ENCODE data around the gene CXXC5.
"Not testable (repeated sequence)": the region's sequence is repeated elsewhere in the genome, so short reads cannot be mapped to it uniquely, and the experiment has no call there.

Gene CXXC5

DNA sequence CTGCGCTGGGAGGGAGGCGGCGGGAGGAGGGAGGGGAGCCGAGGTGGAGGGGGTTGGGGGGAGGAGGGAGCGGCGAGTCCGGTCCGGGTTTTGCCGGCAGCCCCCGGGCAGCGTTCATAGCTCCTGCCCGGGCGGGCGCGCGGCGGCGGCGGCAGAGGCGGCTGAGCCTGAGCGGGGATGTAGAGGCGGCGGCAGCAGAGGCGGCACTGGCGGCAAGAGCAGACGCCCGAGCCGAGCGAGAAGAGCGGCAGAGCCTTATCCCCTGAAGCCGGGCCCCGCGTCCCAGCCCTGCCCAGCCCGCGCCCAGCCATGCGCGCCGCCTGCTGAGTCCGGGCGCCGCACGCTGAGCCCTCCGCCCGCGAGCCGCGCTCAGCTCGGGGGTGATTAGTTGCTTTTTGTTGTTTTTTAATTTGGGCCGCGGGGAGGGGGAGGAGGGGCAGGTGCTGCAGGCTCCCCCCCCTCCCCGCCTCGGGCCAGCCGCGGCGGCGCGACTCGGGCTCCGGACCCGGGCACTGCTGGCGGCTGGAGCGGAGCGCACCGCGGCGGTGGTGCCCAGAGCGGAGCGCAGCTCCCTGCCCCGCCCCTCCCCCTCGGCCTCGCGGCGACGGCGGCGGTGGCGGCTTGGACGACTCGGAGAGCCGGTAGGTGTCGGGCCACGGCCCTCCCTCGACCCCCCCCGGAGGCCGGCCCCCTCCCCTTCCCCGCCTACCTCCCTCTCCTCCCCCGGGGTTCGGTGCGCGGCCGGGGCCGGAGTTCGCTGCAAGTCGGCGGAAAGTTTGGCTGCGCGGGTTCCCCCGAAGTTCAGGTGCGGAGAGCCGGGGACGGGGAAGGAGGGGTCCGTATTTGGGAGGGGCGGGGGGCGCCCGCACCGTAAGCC is at the start of gene CXXC5:
CXXC5 (plus strand) TSS at position 145 of the 877 bp plus-strand sequence. CDS start 32,175 bp downstream, outside the sequence.
- in situ Hi-C loops (cut with MboI; ENCODE audit: low sequenced_read_pairs) = loop anchor here (25.0 kb wide), 1 partner anchor 114 kb away; no protein-coding TSS in a partner anchor

DNA sequence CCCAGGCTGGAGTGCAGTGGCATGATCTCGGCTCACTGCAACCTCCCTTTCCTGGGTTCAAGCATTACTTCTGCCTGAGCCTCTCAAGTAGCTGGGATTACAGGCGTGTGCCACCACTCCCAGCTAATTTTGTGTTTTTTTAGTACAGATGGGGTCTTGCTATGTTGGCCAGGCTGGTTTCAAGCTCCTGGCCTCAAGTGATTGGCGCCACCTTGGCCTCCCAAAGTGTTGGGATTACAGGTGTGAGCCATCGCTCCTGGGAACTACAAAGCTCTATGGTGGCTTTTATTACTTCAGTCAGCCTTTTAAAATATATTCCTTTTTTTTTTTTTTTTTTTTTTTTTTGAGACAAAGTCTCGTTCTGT is 49.6 kb upstream of the CXXC5 start:
- in situ Hi-C loops (cut with MboI; ENCODE audit: low sequenced_read_pairs) = not testable (repeated sequence)

DNA sequence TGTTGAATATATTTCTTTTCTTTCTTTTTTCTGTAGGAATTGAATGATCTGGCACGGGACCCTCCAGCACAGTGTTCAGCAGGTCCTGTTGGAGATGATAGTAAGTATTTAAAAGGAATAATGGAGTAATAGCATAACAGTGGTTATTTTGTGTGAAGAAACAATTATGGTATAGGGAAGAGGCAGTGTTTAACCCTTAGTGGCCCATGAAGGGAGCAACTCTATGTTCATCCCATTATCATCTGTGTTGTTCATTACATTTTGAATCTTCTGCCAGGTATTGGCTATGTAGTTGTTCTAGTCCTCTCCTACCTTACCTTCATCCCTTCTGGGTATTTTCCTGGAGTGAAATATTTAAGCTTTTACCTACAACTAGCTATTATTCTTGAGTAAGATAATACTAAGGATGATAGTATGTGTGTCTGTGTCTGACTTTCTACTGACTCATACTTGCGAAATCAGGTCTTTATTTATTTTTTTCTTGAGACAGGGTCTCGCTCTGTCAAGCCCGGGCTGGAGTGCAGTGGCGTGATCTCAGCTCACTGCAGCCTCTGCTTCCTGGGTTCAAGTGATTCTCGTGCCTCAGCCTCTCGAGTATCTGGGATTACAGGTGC is 47.7 kb upstream of the CXXC5 start:
- in situ Hi-C loops (cut with MboI; ENCODE audit: low sequenced_read_pairs) = no loop called here

DNA sequence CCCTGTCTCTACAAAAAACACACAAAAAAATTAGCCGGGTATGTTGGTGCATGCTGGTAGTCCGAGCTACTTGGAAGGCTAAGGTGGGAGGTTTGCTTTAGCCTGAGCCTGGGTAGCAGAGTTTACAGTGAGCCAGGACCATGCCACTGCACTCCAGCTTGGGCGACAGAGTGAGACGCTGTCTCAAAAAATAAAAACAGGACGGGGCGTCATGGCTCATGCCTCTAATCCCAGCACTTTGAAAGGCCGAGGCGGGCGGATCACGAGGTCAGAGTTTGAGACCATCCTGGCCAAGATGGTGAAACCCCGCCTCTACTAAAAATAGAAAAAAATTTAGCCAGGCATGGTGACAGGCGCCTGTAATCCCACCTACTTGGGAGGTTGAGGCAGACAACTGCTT is 46.7 kb upstream of the CXXC5 start:
- in situ Hi-C loops (cut with MboI; ENCODE audit: low sequenced_read_pairs) = no loop called here

DNA sequence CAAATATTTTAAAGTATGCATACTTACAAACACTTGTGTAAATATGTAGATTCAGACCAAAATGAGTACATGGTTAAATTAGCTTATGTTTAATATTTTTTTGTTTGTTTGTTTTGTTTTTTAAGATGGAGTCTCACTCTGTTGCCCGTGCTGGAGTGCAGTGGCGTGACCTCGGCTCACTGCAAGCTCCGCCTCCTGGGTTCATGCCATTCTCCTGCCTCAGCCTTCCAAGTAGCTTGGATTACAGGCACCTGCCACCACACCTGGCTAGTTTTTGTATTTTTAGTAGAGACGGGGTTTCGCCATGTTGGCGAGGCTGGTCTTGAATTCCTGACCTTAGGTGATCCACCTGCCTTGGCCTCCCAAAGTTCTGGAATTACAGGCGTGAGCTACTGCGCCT is 46.2 kb upstream of the CXXC5 start:
- in situ Hi-C loops (cut with MboI; ENCODE audit: low sequenced_read_pairs) = not testable (repeated sequence)

DNA sequence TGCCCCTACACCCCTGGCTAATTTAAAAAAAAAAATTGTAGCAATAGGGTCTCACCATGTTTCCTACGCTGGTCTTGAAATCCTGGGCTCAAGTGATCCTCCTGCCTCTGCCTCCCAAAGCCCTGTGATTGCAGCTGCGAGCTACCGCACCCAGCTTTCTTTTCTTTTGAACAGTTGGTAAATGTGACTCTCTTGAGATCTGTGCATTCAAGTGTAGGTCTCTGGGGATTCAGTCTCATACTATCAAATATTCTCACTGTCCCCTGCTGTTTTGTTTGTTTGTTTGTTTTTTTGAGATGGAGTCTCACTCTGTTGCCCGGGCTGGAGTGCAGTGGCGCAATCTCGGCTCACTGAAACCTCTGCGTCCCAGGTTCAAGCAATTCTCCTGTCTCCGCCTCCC is 42.3 kb upstream of the CXXC5 start:
- in situ Hi-C loops (cut with MboI; ENCODE audit: low sequenced_read_pairs) = no loop called here

DNA sequence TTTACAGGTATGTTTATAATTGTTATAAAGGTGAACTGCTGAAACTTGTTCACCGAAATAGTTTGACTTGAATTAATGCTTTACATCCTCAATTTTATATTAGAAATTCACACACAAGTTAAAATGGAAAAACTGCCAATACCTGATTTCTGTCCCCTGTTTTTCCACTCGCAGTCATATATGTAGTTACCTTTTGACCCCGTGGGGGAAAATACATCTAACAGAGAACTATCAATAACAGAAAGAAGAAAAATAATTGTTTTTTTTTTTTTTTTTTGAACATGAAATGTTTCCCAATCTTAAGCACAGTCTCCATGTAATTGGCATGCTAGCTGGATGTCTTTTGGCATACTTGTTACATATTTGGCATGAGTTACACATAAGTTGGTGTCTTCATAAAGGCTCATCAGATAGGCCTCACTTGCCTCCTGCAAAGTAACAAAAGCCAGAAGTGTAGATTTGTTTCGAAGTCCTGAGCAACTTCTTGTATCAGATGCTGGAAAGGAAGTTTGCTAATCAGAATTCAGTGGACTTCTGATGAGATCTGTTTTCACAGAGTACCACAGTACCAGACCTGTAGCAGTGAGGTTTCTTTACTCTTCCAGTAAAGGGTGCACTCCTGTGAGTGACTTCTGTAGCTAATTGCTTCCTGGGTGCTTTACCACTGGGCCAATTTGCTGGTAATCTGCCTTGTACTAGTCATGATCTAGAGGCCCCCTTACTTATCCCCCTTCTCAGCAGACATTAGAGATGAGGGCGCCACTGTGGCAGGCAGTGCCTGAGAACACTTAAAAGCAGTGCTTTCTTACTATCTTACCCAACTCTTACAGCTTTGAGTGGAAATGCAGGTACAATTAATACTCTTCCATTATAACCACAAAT is 36.2 kb upstream of the CXXC5 start:
- in situ Hi-C loops (cut with MboI; ENCODE audit: low sequenced_read_pairs) = no loop called here

DNA sequence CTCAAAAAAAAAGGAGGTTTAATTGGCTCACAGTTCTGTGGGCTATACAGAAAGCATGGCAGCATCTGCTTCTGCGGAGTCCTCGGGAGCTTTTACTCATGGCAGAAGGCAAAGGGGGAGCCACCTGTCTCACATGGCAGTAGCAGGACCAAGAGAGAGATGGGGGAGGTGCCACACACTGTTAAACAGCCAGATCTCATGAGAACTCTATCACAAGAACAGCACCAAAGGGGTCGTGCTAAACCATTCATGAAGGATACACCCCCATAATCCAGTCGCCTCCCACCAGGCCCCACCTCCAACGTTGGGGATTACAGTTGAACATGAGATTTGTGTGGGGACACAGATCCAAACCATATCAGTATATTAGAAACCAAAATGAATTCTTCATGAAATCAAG is 28.3 kb upstream of the CXXC5 start:
- in situ Hi-C loops (cut with MboI; ENCODE audit: low sequenced_read_pairs) = no loop called here

DNA sequence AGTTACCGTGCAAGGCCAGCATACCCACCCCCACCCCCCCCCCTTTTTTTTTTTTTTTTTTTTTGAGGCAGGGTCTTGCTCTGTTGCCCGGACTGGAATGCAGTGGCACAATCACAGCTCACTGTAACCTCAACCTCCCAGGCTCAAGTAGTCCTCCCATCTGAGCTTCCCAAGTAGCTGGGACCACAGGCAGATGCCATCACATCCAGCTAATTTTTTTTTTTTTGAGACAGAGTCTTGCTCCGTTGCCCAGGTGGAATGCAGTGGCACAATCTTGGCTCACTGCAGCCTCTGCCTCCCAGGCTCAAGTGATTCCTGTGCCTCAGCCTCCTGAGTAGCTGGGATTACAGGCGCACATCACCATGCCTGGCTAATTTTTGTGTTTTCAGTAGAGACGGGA is 22.8 kb upstream of the CXXC5 start:
- in situ Hi-C loops (cut with MboI; ENCODE audit: low sequenced_read_pairs) = loop anchor here (25.0 kb wide), 1 partner anchor 137 kb away; no protein-coding TSS in a partner anchor

DNA sequence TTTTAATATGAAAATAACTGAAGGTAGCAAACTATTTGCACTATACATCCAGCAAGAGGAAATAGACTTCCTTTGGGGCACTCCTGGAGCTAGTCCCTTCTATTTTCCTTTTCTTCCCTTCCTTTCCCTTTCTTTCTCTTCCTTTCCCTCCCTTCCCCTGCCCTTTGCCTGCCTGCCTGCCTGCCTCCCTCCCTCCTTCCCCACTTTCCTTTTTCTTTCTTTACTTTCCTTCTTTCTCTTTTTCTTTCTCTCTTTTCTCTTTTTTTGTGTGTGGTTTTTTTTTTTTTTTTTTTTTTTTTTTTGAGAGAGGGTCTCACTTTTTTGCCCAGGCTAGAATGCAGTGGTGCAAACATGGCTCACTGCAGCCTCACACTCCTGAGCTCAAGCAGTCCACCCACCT is 17.3 kb upstream of the CXXC5 start:
- in situ Hi-C loops (cut with MboI; ENCODE audit: low sequenced_read_pairs) = loop anchor here (25.0 kb wide), 1 partner anchor 131 kb away; no protein-coding TSS in a partner anchor

DNA sequence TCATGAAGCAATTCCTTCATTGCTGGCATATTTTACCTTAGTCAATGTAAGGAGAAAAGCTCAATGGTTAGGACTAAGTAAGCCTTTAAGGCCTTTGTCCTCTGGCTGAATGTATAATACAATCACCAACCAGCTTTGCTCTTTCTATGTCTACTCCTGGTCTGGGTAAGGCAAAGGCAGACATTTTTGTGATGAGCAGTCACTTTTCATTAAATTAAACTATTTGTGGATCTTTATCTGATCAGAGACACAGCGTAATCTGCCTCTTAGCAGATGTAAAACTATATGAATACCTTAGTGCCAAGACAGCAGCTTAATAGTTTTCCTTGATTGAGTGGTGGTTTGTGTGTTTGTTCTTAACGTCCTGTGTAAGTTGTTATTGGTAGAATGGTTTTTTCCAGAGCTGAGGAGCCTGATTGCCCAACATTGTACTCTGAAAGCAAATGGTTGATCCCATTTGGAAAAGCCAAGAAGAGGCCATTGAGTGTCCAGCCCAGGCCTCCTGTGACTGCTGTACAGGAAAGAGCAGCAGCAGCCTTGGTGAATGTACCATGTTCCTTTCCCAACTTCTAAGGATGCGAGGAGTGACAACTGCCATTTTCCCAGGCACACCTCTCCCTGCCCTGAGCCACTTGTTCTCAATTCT is 16.5 kb upstream of the CXXC5 start:
- in situ Hi-C loops (cut with MboI; ENCODE audit: low sequenced_read_pairs) = loop anchor here (25.0 kb wide), 1 partner anchor 131 kb away; no protein-coding TSS in a partner anchor

DNA sequence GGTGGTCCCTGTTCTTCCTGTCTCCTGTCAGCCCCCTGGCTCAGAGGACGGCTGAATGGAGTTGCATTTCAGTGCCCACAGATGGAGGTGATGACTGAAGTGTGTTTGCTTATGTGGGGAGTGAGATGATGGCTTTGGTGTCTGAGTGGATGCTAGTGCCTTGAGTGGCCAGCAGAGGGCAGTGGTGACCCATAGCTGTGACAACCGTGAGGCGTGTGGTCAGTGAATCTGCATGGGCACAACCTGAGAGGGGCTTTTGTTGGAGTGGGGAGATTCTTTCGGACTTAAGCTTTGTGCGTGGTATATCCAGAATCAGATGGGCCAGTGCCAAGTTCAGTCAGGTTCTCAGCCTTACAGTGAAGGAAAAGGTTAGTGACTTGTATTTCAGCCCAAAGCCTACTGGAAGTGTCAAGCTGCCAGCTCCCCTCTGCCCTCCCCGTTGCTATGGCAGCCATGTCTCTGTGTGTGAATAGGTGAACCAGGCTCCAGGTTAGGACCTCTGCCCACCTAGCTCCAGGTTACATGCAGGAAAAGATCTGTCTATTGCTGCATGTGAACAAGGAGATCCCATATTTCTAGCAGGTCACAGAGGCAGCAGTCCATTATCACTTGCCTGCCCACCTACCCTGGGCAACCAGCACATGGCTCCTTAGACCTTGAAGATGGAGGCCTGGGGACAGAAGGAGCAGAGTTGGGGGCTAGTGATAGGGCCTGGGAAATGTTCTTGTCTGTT is 14.7 kb upstream of the CXXC5 start:
- in situ Hi-C loops (cut with MboI; ENCODE audit: low sequenced_read_pairs) = loop anchor here (25.0 kb wide), 1 partner anchor 129 kb away; no protein-coding TSS in a partner anchor

DNA sequence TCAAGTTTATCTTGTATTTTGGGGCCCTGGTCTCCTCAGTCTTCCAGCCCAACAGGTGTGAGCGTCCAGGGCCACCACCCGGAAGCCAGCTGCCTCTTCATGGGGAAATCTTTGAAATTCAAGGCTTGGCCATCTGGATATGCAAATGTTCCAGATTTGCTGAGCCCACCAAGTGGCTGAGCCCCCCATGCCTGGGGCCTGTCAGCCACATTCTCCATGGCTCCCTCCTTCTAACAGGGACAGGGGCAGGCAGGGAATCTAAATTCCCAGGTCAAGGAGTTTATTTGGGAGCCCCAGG is 14.2 kb upstream of the CXXC5 start:
- in situ Hi-C loops (cut with MboI; ENCODE audit: low sequenced_read_pairs) = loop anchor here (25.0 kb wide), 1 partner anchor 128 kb away; no protein-coding TSS in a partner anchor

DNA sequence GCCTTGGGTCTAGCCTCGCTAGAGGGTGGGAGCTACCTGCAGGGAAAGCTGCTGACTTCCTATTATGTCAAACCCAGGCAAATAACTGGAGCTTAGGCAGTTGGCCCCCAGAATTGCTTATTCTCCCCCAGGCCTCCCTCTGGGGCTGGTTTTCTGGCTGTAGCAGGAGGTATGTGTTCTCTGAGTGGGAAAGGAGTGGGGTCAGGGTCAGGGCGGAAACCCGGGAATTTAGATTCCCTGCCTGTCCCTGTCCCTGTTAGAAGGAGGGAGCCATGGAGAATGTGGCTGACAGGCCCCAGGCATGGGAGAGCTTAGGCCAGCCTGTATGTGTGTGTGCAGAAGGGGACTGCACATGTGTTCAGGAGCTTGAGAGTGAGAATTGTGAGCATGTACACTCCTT is 13.6 kb upstream of the CXXC5 start:
- in situ Hi-C loops (cut with MboI; ENCODE audit: low sequenced_read_pairs) = loop anchor here (25.0 kb wide), 1 partner anchor 128 kb away; no protein-coding TSS in a partner anchor

DNA sequence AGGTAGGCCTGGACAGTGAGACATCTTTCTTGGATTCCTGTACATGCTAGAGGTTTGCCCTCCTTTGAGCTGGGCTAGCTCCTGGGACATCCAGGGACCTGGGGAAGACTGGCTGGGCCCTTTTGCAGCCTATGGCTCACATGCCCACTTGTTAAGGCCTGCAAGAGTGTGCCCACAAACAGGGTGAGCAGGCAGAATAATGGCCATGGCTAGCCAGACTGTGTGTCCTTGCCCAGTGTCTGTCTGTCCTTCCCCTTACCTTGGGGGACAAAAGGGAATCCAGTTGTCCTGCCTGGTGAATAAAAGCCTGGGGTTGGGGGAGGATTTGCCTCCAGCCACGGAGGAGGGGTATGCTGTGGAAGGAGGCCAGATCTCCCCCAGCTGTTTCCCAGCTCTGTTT is 13.0 kb upstream of the CXXC5 start:
- in situ Hi-C loops (cut with MboI; ENCODE audit: low sequenced_read_pairs) = loop anchor here (25.0 kb wide), 1 partner anchor 127 kb away; no protein-coding TSS in a partner anchor

DNA sequence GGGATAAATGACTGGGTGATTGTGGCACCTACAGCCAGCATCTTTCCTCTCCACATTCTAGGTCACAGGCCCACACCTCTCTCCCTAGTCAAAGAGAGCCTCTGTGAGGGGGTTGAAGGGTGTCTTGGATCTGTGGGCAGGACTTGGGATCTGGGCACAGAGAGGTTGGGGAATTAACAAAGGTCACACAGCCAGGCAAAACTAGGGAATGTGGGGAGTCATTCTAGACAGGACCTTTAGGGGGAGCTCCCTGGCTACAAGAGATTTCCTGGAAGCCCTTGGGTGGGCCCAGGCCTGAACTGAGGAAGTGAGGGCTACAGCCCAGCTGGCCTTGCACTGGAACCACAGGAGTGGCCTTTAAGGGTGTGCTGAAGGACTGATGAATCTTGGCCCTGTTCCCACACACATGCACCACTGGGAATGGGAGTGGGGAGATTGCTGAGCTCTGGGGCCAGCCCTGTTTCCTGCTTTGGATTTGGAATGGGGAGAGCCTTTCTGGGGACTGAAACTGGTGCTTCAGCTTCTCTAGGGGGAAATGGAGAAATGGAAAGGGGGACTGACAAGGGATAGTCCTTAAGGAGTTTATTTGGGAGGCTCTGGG is 12.4 kb upstream of the CXXC5 start:
- in situ Hi-C loops (cut with MboI; ENCODE audit: low sequenced_read_pairs) = loop anchor here (25.0 kb wide), 1 partner anchor 127 kb away; no protein-coding TSS in a partner anchor

DNA sequence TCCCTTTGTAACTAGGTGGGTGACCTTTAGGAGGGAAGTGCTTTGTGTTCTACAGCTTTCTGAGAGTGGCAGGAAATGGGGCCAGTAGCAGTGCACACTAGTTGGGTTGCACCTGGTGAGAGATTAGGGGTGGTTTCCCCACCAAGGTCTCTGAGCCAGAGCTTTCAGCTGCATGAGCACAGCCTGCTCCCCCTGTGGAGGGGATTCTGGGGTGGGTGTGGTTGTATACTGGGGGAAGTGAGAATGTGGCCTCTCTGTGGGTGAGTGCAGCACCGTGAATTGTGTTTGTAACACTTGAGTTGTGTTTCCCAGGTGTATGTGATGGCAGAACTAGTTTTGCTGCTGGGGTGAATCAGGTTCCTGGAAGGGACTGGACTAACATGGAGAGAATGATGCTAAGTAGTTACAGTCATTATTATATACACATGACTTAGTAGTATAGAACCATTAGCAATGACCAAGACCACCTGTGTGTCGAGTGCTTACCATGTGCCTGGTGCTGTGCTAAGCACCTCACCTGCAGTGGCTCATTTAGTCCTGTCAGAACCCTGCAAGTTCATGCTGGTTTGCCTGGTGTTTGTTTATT is 11.8 kb upstream of the CXXC5 start:
- in situ Hi-C loops (cut with MboI; ENCODE audit: low sequenced_read_pairs) = loop anchor here (25.0 kb wide), 1 partner anchor 126 kb away; no protein-coding TSS in a partner anchor

DNA sequence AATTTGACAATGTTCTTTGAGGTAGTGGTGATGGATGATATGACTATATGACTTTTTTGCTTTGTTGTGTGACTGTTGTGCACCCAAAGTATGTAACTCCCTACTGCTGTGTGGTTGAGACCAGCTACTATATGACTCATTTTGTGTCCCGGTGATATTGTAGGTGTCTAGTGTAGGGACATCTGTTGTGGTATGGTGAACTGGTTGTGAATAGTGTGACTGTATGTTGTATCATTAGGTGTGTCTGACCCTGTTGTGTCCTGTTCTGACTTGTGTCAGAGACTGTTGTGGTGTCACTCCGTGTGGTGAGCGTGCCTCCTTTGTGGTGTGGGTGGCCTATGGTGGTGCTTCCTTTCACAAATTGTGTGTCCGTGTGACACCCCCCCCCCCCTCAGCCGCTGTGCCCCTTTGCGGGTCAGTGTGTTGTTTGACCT is 11.2 kb upstream of the CXXC5 start:
- in situ Hi-C loops (cut with MboI; ENCODE audit: low sequenced_read_pairs) = loop anchor here (25.0 kb wide), 1 partner anchor 125 kb away; no protein-coding TSS in a partner anchor

Measured in HL-60/S4 treated with retinoic acid at 250 ng/mL for 4 days and 3 days (cell line).